ENCODE results near the gene RAB34.

GRCh38 chr17:28714281-28714680 is 3.4 kb downstream of the RAB34 start:
- TF ChIP-seq POLR2AphosphoS5 (IDR thresholded peaks at IDR 0.05; ENCODE audit: low read depth, low read length) (no peak), CTCF (IDR thresholded peaks at IDR 0.05) (no peak; the same call in 1 of the 2 replicates)
